GM18511 (cell line): ENCODE measurements around the gene MYO7B.
A peak's percentile ranks its signal among the peaks of the same experiment; 100 is the strongest.

Source experiments
- ATAC-seq: cut with Tn5 transposase; IDR thresholded peaks from one replicate; pipeline ENCODE4 v1.9.1; 2021; ENCODE audit warnings: mild to moderate bottlenecking, moderate library complexity; ENCODE audit not compliant: unreplicated experiment

The MYO7B gene

DNA sequence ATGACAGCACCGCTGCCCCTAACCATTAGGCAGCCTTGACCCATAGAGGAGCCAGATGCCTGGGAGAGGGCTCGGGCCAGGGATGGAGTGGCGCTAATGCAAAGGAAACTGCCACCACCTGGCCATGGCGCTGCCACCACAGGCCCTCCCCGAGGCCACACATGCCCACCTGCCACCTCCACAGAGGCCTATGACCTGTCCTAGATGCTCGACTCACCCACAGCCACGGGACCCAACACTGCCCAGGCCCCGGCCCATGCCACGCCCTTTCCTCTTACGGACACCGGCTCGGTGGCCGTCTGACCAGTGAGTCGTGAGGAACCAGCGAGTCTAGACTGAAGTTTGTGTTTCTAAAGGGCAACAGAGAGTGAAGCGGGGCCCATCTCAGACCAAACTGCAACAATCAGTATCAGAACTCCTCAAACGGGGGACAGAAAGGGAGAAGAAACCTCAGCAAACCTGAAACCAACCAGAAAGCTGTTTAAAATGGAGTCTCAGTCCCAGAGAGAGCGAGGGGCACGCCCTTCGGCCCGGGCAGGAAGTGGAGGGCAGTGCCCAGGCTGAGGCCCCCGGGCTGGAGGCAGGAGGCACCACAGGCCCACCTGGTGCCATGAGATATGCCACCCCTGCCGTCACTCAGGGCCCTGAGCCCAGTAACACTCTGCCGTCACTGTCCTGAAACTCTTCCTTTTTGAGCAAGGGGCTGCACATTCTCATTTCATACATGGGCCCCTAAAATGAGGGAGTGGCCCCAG lies 111.2 kb downstream of the MYO7B start:
- no peak for ATAC-seq

DNA sequence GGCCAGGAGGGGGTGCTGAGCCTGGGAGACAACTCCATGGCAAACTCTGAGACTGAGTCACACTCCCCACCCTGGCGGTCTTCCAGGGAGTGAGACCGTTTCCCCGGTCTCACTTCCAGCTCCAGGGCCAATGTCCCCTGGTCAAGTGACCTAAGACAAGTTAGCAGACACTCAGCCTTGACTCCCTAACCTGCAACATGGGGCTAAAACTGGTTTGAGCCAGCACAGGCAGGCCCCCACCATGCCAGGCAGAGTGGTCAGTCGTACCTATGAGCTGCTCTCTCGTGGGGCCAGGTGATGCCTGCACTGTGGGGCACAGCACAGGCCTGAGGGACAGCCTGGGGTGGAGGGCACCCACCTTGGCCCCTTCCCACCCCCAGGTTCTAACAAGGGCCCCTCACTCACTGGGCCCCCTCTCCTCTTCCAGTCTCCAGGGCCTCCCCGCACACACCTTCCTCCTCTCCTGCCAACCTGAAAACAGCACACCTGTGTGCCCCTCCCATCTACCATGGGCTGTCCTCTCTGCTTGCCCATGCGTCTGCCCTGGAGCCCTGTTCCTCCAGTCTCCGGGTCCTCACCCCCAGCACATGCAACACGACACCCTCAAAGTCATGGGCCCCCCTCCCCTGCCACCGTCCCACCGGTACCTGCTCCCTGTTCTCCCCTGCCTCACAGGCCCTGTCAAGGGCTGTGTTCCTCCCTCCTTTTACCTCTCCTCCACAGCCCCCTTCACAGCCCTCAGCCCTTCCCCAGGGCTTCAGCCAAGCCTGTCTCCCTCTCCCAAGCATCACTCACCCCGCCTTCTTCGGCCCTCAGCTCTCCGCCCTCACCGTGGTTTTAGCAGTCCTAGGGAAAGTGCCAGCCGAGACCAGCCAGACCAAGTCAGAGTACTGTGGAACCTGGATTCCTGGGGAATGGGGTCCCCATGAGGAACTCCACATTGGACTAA lies 112.0 kb downstream of the MYO7B start:
- ATAC-seq = no peak

DNA sequence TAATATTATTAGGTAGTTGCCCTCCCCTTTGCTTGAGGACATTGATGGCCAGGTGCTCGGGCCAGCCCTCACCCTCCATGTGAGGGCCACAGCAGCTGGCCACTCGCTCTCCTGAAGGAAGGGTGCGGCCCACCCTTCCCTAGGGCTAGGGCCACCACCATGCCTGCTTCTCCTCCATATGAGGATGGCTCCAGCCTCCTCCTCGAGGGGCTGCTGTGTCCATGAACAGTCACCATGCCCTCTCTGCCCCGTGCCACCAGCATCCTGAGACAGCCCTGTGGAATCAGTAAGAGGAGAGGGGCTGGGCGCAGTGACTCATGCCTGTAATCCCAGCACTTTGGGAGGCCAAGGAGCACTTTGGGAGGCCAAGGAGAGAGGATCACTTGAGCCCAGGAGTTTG lies 112.8 kb downstream of the MYO7B start:
- ATAC-seq = no peak

DNA sequence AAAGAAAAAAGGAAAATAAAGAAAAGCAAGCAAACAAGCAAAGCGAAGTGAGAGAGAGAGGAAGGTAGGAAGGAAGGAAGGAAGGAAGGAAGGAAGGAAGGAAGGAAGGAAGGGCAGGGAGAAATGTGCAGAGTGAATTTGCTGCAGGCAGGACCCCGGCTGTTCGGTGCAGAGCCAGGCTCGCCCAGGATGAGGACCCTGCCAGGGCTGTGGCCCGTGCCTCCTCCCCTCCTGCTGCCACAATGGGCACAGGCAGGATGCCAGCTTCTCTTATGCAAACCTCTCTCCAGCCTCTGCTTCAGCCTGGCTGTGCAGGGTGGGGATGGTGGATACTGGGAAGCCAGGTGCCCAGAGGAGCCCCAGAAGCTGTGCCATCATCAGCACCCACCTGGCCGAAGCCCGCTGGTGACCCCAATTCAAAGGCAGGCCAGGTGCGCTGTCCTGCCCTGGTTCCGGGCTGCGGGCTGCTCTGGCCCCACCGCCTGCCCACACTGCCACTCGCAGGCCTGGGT lies 113.7 kb downstream of the MYO7B start:
- no peak for ATAC-seq

GRCh38 chr2:127649684-127650040 lies 114.2 kb downstream of the MYO7B start:
- peak; percentile 81 for ATAC-seq

GRCh38 chr2:127650041-127650784 lies 114.7 kb downstream of the MYO7B start:
- ATAC-seq = peak; percentile 26

DNA sequence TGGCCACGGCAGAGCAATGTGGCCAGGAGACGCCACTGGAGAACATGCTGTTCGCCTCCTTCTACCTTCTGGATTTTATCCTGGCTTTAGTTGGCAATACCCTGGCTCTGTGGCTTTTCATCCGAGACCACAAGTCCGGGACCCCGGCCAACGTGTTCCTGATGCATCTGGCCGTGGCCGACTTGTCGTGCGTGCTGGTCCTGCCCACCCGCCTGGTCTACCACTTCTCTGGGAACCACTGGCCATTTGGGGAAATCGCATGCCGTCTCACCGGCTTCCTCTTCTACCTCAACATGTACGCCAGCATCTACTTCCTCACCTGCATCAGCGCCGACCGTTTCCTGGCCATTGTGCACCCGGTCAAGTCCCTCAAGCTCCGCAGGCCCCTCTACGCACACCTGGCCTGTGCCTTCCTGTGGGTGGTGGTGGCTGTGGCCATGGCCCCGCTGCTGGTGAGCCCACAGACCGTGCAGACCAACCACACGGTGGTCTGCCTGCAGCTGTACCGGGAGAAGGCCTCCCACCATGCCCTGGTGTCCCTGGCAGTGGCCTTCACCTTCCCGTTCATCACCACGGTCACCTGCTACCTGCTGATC lies 115.4 kb downstream of the MYO7B start:
- ATAC-seq = no peak

DNA sequence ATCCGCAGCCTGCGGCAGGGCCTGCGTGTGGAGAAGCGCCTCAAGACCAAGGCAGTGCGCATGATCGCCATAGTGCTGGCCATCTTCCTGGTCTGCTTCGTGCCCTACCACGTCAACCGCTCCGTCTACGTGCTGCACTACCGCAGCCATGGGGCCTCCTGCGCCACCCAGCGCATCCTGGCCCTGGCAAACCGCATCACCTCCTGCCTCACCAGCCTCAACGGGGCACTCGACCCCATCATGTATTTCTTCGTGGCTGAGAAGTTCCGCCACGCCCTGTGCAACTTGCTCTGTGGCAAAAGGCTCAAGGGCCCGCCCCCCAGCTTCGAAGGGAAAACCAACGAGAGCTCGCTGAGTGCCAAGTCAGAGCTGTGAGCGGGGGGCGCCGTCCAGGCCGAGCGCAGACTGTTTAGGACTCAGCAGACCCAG lies 115.9 kb downstream of the MYO7B start:
- no peak for ATAC-seq

DNA sequence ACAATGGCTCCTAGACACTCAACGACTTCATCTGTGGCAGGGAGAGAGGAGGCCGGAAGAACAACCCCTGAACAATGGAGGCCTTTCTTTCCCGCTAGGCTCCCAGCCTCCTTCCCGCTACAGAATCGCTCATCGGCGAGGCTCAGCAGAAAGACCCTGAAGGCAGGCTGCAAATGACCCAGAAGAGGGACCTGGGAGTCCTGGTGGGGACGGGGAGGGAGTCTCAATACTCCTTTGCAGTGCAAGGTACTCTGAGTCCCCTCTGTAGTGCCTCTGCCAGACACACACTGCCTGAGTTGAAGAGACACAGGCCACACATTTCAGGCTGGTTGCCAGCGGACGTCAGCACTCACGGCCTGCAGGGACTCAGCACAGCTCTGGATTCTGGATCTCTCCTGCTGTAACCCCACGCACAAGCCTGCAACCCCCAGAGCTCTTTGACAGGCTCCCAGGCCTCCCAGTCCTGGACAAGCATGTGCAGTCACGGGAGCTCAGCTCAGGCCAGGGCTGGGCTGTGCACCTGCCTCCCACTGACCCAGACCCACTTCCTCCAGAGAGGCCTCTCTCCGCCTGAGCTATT lies 116.6 kb downstream of the MYO7B start:
- no peak for ATAC-seq

GRCh38 chr2:127652786-127653357 lies 117.4 kb downstream of the MYO7B start:
- no peak for ATAC-seq

GRCh38 chr2:127653421-127654083 lies 118.1 kb downstream of the MYO7B start:
- no peak for ATAC-seq

- no peak for ATAC-seq
Measured at GRCh38 chr2:127654084-127654837, 118.8 kb downstream of the MYO7B start.

DNA sequence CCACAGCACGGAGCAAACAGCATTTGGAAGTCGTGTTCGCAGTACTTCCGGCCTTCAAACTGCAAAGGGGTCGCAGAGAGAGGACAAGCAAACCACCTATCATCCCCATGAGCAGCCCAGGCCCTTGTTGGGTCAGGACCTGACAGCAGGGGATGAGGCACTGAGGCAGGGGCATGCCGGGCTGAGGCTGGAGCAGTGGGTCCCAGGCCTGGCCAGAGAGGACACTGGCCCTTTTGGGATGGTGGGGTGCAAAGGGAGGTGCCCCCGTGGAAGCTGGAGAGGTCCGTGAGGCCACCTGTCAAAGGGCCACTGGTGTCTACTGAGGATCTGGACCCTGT lies 119.3 kb downstream of the MYO7B start:
- no peak for ATAC-seq

DNA sequence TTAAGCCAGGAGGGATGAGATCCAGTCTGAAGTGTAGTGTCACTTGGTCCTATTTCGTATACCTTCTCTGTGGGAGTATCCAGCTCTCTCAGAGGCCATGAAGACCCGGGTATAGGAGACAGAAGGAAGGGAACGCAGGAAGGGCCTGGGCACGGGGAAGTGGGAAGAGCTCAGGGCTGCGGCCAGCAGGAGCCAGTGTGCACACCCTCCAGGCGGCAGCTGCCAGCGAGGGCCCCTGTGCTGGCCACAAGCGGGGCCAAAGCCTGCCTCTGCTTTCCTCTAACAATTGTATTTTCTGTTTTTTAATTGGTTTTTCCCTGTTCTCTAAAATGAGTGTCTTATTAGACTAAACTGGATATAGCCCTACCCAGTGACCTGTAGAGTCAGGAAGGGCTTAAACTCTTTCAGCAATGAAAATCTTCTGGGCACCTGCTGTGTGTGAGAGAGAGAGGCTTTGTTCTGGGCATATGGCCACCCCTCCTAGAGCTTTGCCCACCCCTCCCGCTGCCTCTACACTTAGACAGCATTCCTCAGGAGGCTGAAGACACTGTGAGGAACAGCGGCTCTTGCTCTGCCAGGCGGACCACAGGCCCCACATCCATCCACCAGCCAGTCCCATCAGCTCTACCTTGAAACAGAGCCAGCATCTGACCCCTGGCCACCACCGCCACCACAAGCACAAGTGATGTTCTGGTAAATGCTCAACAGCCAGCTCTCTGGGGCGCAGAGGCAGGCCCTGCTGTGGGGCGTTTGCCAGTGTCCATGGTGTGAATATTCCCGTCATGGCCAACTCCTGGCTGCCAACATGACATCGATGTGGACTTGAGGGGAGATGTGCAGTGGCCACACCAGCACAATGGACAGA lies 120.0 kb downstream of the MYO7B start:
- ATAC-seq = no peak

DNA sequence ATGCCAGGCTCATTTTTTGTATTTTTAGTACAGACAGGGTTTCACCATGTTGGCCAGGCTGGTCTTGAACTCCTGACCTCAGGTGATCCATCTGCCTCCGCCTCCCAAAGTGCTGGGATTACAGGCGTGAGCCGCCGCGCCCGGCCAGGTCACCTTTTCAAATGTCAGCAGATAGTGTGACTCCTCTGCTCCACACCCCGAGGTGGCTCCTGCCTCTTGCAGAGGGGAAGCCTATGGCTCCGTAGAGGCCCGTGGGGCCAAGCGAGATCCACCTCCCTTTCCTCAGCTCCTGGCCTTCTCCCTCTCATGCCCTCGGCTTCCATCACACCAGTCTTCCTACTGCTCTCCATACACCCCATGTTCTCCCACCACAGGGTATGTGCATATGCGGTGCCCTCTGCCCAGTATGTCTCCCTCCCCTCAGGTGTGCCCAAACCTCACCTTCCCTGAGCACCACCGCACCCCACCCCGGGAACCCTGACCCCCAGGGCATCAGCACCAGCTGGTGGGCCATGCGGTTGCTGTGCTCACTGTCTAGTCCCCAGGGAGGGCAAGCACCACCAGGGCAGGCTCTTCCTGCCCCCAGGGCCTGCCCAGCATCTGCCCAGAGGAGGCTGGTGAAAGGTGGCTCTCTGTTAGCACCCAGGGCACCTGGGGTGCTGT lies 121.2 kb downstream of the MYO7B start:
- ATAC-seq = no peak

GRCh38 chr2:127657232-127657595 lies 121.7 kb downstream of the MYO7B start:
- no peak for ATAC-seq

- no peak for ATAC-seq
Measured at GRCh38 chr2:127658146-127658545, 122.7 kb downstream of the MYO7B start.
